Islet of Langerhans (tissue), 1 donor: ENCODE data around the gene OR7G1.

ENCODE experiments used
- FAIRE-seq: peaks from one replicate; lab custom pipeline; 2011; peaks lifted over from hg19 to GRCh38; lab: Jason Lieb, UNC

The OR7G1 gene

DNA sequence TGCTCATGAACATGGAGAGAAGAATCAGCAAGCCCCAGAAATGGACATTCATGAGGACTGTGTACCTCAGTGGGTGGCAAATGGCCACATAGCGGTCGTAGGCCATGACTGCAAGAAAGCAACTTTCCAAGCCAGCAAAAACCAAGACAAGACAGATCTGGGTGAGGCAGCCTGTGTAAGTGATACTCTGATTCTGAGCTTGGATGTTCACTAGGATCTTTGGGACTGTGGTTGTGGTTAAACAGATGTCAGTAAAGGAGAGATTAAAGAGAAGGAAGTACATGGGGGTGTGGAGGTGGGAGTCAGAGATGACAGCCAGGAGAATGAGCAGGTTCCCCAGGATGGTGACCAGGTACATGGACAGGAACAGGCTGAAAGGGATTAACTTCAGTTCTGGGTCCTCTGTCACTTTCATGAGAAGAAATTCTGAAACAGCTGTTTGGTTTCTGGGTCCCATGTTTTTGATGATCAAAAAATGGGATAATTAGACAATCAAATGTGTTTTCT, at the start of gene OR7G1:
Gene OR7G1 (minus strand): TSS at position 457 of the 507 bp plus-strand sequence. CDS start 0 bp downstream, at position 457.
- no peak for FAIRE-seq

DNA sequence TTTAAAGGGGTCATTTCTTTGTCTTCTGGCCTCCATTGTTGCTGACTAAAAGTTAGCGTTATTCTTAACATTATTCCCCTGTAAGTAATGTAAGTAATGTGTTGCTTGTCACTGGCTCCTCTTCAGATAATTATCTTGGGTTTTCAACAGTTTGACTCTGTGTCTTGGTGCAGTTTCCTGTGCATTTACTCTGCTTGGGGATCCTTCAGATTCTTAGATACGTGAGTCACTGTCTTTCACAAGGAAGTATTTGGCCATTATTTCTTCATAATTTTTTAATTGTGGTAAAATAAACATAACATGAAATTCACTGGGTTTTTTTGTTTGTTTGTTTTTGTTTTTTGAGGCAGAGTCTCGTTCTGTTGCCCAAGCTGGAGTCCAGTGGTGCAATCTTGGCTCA, 49.7 kb upstream of the OR7G1 start:
- FAIRE-seq: no peak

GRCh38 chr19:9161427-9161826, 45.9 kb upstream of the OR7G1 start:
- FAIRE-seq: no peak

- FAIRE-seq: no peak
Measured at GRCh38 chr19:9159891-9160290, 44.3 kb upstream of the OR7G1 start.

DNA sequence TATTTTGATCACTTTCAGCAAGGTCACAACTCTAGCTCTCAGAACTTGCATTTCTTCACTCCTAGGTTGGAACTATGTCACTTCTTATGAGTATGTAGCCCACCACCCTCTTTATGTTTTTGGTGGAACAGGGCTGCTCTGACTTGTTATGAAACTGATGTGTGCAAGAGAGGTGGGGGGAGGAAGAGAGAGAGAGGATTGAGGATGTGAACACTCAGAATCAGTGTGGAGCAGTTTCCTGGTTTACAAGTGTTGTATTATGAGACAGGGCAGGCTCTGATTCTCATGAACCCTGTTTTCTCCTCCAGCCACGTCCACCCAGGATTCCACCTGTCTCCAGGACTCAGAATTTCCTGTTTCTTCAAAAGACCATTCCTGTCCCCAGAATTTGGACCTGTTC, 40.7 kb upstream of the OR7G1 start:
- FAIRE-seq: no peak

GRCh38 chr19:9155591-9155990, 40.0 kb upstream of the OR7G1 start:
- no peak for FAIRE-seq

GRCh38 chr19:9151367-9151766, 35.8 kb upstream of the OR7G1 start:
- no peak for FAIRE-seq

DNA sequence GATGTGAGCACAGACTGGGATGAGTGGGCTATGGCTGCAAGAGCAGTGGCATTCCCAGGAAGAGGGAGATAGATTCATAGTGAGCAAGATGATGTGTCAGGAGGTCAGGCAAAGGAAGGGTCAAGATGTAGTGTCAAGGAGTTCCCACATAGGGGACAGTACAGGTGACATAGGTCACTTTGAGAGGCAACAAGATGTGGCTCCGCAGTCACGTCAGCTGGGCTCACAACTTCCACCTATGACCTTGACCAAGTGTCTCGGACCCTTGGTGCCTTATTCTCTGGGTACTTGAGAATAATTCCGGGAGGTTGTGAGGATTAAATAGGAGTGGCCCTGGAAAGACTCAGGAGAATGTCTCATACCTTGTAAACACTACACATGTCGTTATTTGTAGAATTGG, 35.1 kb upstream of the OR7G1 start:
- no peak for FAIRE-seq

DNA sequence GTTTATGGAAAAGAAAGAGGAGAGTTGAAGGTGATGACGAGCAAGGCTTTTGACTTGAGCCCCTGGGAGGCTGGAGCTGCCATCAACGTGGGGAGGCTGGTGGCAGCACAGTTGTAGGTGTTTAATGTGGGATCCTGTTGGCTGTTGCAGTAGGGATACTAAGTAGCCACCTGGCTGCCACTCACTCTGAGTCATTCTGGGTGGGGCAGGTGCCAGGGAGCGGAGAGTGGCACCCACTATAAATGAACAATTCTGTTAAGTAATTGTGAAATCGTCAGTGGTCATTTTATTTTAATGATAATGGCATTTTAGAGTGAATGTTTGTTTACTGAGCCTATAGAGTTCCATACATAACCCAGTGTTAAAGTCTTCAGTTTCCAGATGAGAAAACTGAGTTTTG, 34.4 kb upstream of the OR7G1 start:
- no peak for FAIRE-seq

GRCh38 chr19:9148697-9149096, 33.1 kb upstream of the OR7G1 start:
- no peak for FAIRE-seq

- no peak for FAIRE-seq
Measured at GRCh38 chr19:9146882-9147281, 31.3 kb upstream of the OR7G1 start.

DNA sequence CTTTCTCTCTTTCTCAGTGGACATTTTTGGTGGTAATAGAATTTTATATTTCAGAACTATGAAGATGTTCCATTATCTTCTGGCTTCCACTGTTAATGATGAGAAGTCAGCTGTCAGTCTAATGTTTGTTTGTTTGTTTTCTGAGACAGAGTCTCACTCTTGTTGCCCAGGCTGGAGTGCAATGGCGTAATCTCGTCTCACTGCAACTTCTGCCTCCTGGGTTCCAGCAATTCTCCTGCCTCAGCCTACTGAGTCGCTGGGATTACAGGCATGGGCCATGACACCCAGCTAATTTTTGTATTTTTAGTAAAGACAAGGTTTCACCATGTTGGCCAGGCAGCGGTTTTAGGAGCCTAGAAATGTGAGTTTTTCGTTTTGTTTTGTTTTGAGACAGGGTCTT, 29.4 kb upstream of the OR7G1 start:
- no peak for FAIRE-seq

DNA sequence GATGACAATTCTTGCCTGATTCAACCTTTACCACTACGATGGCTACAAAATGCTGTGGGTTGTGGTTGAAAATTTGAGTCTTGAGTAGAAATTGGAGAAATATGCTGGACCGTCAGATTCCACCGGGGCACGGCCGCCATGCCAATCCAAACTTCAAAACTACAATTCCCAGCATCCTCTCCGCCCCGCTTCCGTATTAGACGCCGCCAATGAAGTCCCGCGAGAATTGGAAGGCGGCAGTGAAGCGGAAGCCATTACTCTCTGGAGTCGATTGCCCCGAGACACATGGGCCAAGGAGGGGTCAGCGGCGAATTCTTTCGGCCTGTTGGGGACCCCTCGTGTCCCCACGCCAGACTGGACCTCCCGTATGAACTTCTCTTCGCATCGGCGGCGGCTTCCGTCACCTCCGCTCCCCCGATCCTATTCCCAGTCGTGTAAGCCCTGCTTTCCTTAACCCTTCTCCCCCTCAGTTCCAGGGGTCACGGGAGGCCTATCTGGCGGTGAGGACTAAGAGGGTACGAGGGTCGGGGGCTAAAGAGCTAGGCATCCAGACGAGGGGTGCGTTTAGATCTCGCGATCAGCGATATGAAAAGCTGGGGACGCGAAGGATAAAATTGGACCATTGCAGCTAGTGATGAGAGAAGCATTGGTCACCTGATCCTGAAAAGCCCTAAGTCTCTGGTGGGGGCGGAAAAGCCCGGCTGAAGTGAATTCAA, 24.8 kb upstream of the OR7G1 start, which contains the start of gene ZNF317:
Gene ZNF317 (plus strand): TSS at position 239 of the 716 bp plus-strand sequence. CDS start 15,620 bp downstream, outside the sequence.
- FAIRE-seq: peak; percentile 70

GRCh38 chr19:9139609-9140158, 24.1 kb upstream of the OR7G1 start:
- FAIRE-seq: peak; percentile 47

DNA sequence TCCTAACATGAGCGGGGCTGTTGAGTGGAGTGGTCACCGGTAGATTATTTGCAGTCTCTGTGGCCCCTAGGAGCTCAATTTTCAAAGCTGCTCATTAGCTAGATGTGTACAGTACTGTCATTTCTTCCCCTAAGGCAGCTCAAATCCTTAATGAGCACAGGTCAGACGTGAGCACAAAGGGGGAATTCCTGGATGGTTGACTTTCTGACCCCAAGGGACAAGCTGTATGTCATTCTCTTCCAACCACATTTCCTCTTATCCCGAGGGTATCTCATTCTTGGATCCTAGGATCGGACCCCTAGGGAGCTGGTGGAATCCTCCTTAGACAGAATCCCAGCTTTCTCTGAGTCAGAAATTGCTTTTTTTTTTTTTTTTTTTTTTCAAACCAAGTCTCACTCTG, 16.9 kb upstream of the OR7G1 start:
- FAIRE-seq: no peak

DNA sequence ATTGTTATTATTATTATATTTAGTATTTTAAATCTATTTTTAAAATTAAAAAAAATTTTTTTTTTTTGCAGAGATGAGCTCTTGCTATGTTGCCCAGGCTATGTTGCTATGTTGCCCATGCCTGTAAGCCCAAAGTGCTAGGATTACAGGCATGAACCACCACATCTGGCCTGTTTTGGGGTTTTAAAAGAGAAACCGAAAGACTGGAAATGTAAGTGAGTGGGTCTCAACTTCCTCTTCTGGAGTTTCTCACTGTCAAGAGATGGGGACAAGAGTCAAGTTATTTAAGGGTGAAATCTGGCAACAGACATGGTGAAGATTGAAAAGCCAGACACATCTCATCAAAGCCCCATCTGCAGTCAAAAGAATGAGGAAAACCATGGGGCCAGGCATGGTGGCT, 15.4 kb upstream of the OR7G1 start:
- no peak for FAIRE-seq

DNA sequence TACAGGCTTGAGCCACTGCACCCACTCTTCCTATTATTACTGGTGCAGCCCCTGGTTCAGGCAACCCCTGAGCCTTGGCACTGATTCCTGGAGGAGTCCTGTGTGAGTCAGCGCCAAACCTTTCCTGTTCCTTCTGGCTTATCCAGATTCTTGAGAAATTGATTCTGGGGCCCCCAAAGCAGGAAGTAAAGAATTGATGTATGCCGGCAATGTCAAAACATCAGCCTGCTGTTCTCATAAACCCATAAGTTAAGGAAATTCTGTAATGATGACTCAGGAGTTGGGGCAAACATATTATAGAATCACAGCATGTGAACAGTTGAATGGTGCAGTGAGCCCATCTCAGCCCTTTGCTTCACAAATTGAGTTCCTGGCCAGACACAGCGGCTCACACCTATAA, 12.6 kb upstream of the OR7G1 start:
- FAIRE-seq: no peak

GRCh38 chr19:9126900-9127405, 11.4 kb upstream of the OR7G1 start, which contains the start of gene OR7G3:
TSS of gene OR7G3 (minus strand) at chr19:9126950. CDS start at chr19:9126950, 0 bp downstream.
- FAIRE-seq: no peak

GRCh38 chr19:9116547-9116946, 984 bp upstream of the OR7G1 start:
- no peak for FAIRE-seq

GRCh38 chr19:9109959-9110358, 5.6 kb downstream of the OR7G1 start:
- no peak for FAIRE-seq

GRCh38 chr19:9107375-9107774, 8.2 kb downstream of the OR7G1 start, which contains the start of gene OR7G2:
TSS of gene OR7G2 (minus strand) at chr19:9107475. CDS start at chr19:9103243, 4,232 bp downstream.
- no peak for FAIRE-seq

- FAIRE-seq: no peak
Measured at GRCh38 chr19:9086761-9087160, 28.8 kb downstream of the OR7G1 start, which contains the start of gene OR1M1. TSS of gene OR1M1 (plus strand) at chr19:9087061. CDS start at chr19:9093245, 6,184 bp downstream.

DNA sequence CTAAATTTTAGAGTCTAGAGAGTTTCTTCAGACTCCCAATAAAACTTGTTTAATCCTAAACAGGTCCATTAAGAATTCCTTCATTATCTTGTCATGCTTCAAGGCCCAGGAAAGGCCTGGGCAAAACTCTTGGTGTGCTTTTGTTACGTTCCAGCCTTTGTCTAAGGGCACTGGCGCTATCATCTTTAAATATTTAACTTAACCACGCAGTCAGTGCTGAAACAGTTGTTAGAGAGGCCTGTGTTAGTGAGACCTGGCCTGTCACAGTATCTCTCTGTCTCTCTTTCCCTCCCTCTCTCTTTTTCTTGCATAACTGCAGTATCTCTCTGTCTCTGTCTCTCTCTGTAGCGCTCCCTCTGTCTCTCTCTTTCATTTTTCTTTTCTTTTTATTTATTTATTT, 36.9 kb downstream of the OR7G1 start:
- no peak for FAIRE-seq
